GM21717 (cell line): ENCODE data around the gene FOXK1.

Experiments used
- ATAC-seq: cut with Tn5 transposase; IDR thresholded peaks from one replicate; pipeline ENCODE4 v1.9.1; 2021; ENCODE audit warnings: mild to moderate bottlenecking, moderate library complexity; ENCODE audit not compliant: unreplicated experiment

FOXK1 gene

DNA sequence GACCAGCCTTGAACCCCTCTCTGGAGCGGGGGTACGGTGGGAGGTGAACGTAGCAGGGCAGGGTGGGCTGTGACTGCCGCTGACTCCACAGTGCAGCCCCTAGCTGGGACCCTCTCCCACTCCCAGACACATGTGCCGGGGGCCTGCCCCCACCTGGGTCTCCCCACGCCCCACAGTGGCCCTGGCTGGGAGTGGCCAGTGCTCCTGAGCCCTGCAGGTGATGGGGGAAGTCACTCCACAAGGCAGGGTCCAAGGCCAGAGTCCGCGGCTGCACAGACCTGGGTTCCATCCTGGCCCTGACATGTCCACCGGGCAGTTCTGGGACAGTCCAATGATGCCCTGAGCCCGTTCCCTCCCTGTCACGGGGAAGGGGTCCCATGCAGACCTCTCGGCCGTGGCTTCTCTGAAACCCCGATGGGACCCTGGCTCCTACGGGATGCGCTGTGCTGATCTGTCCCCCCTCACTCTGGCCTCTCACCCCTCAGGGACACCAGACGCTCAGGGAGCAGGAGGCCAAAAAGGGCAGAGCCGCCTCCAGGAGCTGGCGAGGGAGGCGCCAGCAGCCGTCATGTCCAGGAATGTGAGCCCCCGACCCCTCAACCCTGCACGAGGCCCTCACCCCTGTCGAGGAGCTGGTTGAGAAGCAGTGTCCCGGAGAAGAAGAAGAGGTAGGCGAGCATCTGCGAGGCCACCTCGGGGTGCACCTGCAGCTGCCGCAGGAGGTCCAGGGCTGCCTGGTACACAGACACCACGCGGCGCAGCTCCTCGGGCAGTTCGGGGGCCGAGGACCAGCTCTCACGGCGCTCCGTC, 133.7 kb downstream of the FOXK1 start:
- no peak for ATAC-seq

DNA sequence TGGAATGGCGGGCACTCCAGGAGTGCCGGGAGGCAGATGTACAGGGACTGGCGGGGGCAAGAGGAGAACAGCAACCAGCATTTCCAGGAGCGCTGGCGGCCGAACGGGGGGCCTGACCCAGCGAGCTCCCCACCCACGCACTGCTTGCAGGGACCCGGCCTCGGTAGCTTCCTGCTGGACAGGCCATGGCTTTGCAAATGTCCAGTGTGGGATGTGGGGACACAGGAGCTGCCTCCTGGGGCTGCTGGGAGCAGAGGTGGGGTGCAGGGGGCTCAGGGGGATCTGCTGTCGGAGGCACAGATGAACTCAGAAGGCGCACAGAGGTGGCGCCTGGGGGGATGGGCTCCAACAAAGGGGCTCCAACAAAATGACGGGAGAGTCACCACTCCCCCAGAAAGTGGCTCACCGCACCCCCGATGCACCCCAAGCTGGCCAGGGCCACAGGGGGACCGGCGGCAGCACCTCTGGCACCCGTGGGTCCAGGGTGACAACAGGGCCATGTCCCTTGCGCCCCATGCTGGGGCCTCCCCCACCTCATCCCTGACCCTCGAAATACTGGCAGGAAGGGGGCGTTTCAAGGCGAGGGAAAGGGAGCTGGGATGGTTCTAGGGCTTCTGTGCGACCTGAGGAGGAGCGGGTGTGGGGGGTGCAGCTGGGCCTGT, 134.5 kb downstream of the FOXK1 start:
- ATAC-seq, result no peak

DNA sequence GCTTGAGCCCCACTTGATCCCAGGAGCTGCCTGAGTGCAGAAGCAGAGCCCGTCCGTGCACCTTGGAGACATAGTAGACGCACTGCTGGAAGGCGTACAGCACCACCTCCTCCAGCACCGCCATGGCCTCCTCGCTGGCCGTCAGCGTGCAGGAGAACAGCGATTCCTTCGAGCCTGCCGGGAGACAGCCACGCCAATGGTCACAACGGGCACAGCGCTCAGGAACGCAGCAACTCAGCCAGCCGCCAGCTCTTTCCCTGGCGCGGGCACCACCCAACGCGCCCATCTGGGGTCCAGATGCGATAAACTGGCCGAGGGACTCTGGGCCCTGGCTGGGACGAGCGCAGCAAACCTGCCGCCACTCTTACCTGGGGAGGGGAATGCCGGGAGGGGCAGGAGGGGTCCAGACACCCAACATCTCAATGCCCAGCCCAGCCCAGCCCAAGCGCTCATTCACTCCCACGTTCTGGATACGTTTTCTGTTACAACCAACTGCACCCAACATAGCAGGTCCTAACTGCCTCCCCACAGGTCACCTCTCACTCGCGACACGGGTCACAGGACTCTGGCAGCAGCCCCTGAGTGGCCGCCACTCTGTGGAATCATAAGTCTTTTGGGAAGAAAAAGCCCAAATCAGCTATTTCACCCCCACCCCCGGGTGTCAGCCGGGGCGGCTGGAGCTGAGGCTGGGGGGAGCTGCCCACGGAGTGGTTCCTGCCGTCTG, 135.2 kb downstream of the FOXK1 start:
- no peak for ATAC-seq

DNA sequence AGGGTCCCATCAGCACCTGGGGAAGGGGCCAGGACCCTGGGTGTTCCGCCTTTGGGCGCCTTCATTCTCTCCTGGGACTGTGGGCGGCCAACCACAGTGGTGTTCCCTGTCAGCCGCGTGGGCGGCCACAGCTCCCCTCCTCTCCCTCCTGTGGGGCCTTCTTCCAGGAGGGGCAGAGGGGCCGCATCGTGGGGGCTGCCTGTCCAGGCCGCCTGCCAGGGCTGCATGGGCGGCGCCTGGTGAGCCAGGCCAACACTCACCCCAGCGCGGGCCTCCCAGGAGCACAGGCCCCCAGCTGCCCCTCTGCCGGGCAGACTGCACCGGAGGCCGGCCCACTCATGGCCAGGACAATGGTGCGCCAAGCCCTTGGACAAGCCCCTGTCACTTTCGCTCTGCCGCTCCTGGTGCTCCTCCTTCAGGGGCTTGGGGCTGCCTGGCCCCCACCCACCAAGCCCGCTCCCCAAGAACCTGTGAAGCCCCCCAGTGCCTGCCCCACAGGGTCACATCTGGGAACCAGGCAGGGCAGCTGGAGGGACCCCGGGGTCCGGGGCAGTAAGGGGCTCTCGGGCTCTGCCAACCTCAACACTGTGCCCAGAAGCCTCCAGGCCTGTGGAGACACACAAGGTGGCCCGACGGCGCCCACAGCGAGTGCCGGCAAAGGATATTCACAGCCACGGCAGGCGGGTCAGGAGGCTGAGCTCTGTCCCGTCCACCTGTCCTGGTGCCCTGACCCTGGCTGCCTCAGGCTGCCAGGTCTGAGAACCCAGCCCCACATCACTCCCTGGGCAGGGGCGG, 136.1 kb downstream of the FOXK1 start:
- ATAC-seq, result no peak

DNA sequence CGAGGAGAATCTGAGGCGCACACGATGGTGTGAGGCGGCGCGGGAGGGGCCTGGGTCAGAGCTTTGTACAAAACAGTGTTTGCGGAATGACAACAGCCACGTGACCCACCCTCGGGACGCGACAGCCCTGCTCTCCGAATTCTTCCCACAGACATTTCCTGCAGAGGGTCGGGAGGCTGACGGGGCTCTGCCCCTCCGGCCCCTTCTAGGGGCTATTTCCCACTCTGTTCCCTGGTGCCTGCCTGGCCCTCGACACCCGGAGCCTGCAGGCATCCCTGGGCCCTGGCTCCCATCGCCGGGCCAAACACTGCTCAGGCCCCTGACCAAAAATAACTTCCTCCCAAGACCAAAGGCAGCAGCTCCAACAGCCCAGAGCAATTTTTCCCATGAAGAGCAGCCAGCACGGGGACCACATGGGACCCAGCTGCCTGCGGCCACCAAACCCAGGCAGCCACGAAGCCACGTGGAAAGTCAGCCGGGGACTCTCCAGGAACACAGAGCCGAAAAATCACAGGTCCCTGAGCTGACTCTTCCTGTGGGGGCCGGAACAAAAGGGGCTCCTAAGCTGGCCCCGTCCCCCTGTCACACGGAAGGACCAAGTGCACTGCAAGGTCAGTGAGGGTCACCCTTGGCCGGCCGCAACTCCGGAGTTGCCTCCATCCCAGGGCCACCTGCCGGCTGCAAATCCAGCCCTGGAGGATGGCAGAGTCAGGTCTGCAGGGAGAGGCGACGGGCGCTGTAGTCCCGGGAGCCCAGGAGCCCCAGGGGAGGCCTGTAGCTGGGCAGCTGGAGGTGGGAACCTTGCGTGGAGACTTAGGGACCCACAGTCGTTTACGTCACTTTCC, 137.7 kb downstream of the FOXK1 start:
- ATAC-seq, result no peak

DNA sequence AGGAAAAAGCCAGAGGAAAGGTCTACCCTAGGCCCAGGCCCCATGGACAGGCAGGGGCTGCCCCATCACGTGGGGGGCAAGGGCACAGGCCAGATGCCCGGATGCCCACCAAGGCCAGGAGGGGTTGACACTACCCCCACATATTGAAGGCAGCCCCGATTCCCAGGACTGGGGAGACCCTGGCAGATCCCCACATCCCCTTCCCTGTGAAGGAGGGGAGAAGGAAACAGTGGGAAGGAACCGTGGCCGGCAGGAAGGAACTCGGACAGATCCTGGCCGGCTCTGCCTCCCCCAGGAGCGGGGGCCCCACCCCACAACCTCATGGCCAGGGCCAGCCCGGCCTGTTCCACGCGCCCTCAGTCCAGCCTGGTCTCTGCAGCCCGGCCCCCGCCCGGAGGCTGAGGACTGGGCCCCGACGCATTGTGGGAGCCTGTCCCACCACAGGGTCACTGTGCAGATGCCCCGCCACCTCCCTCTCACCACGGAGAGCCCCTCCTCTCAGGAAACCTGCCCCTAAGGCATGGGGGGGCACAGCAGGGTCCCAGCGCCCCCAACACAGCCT, 138.4 kb downstream of the FOXK1 start:
- ATAC-seq, result no peak
